ENCODE results near the gene WSCD2.
"Not testable (repeated sequence)": the region's sequence is repeated elsewhere in the genome, so short reads cannot be mapped to it uniquely, and the experiment has no call there.

Gene WSCD2

GRCh38 chr12:108196319-108196718 is 67.2 kb downstream of the WSCD2 start:
- DNase-seq (ENCODE audit: low read depth in 2 of 2), result no peak

GRCh38 chr12:108196921-108197320 is 67.8 kb downstream of the WSCD2 start:
- DNase-seq (ENCODE audit: low read depth in 2 of 2), result no peak

- DNase-seq (ENCODE audit: low read depth in 2 of 2), result no peak
These were observed 69.0 kb downstream of the WSCD2 start for GRCh38 chr12:108198043-108198442.

GRCh38 chr12:108199106-108199505 is 70.0 kb downstream of the WSCD2 start:
- DNase-seq (ENCODE audit: low read depth in 2 of 2), result no peak

- DNase-seq (ENCODE audit: low read depth in 2 of 2), result no peak
These were observed 72.7 kb downstream of the WSCD2 start for GRCh38 chr12:108201808-108202207.

GRCh38 chr12:108204117-108204987 is 75.3 kb downstream of the WSCD2 start:
- no peak for DNase-seq (ENCODE audit: low read depth in 2 of 2)

GRCh38 chr12:108205864-108206263 is 76.8 kb downstream of the WSCD2 start:
- no peak for DNase-seq (ENCODE audit: low read depth in 2 of 2)

GRCh38 chr12:108207791-108208730 is 79.0 kb downstream of the WSCD2 start:
- DNase-seq (ENCODE audit: low read depth in 2 of 2), result no peak

GRCh38 chr12:108210001-108210400 is 80.9 kb downstream of the WSCD2 start:
- DNase-seq (ENCODE audit: low read depth in 2 of 2), result no peak

GRCh38 chr12:108211157-108211556 is 82.1 kb downstream of the WSCD2 start:
- no peak for DNase-seq (ENCODE audit: low read depth in 2 of 2)

- no peak for DNase-seq (ENCODE audit: low read depth in 2 of 2)
These were observed 84.9 kb downstream of the WSCD2 start for GRCh38 chr12:108213871-108214445.

GRCh38 chr12:108214486-108214885 is 85.4 kb downstream of the WSCD2 start:
- DNase-seq (ENCODE audit: low read depth in 2 of 2), result no peak

GRCh38 chr12:108215458-108215857 is 86.4 kb downstream of the WSCD2 start:
- no peak for DNase-seq (ENCODE audit: low read depth in 2 of 2)

GRCh38 chr12:108218921-108219320 is 89.8 kb downstream of the WSCD2 start:
- no peak for DNase-seq (ENCODE audit: low read depth in 2 of 2)

- DNase-seq (ENCODE audit: low read depth in 2 of 2), result not testable (repeated sequence)
These were observed 96.0 kb downstream of the WSCD2 start for GRCh38 chr12:108225101-108225500.

GRCh38 chr12:108226866-108227265 is 97.8 kb downstream of the WSCD2 start:
- DNase-seq (ENCODE audit: low read depth in 2 of 2), result no peak

GRCh38 chr12:108228746-108229145 is 99.7 kb downstream of the WSCD2 start:
- DNase-seq (ENCODE audit: low read depth in 2 of 2), result no peak

- DNase-seq (ENCODE audit: low read depth in 2 of 2), result no peak
These were observed 102.2 kb downstream of the WSCD2 start for GRCh38 chr12:108231109-108231905.

- no peak for DNase-seq (ENCODE audit: low read depth in 2 of 2)
These were observed 102.9 kb downstream of the WSCD2 start for GRCh38 chr12:108231909-108232434.

GRCh38 chr12:108232565-108232964 is 103.5 kb downstream of the WSCD2 start:
- no peak for DNase-seq (ENCODE audit: low read depth in 2 of 2)

- no peak for DNase-seq (ENCODE audit: low read depth in 2 of 2)
These were observed 105.1 kb downstream of the WSCD2 start for GRCh38 chr12:108234158-108234557.
